ENCODE results near the gene GAREM1.

DNA sequence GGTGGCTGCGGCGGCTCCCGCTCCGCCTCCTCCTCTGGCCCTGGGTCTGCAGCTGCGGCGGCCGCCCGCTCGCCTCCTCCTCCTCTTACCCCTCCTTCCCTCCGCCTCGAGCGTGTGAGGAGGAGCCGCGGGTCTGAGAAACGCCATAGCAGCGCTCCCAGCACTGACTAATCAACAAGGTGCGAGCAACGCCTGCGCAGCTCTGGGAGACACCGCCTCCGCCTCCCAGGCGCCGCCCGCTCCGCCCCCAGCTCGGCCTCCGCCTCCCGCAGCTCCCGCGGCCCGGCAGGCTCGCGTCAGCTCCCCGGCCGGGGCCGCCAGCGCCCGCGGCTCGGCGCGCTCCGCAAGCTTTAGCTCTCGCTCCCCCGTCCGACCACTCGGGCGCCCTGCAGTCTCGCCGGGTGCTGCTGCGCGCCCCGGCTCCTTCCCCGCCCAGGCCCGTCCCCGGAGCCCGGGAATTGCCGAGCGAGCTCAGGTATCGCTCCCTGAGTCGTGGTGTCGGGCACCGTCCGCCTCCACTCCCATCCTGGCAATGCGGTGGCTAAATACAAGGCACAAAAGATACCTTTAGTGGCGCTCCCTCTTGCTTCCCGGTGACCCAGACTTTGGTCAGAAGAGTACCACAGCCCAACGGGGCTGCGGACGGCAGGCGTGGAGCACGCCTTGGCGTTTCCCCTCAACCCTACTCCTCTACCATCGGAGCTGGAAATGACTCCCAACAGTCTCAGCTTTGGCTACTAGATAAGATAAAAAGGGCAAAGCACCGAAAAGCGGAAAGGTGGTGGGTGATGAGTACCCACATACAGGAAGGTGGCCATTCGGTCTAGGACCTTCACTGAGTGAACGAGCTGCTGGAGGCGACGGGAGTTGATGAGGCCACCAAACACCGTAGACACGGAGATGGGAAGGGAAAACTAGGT lies at the start of gene GAREM1:
- TF ChIP-seq CTCF (conservative IDR thresholded peaks at IDR 0.05): peak; percentile 44
- no peak for TF ChIP-seq EZH2 (IDR thresholded peaks at IDR 0.05; ENCODE audit: low read depth)

Measured in PC-9 (cell line).